ENCODE measurements around the gene UBXN6. TPM values are rescaled to one million over a fixed set of nuclear protein-coding genes. Genes with fewer than 3 reads are reported as not detected.
A peak's percentile ranks its signal among the peaks of the same experiment; 100 is the strongest.

UBXN6 gene
- total RNA-seq, 2 experiments from 2014 or later: 41.0 to 45.8 TPM

Small RNAs within 50 kb of the gene (microRNA-seq; reads per million reads assigned to microRNA genes)
- 18.7 reads per million, percentile 42 among the genes with 10 or more reads in this experiment for gene MIR4746

Other genes starting within 250 kb of the UBXN6 start
- gene EBI3, start 228.3 kb downstream of the UBXN6 start, total RNA-seq: 10 to 100 TPM in 1 of 2 experiments, 1 to 10 TPM in 1; 2.6 to 14.7 TPM
- gene YJU2, start 210.7 kb downstream of the UBXN6 start, total RNA-seq: 10 to 100 TPM; 26.8 to 32.1 TPM
- not detected for gene SHD, start 178.5 kb downstream of the UBXN6 start, total RNA-seq
- 10 to 100 TPM; 29.8 to 40.7 TPM for gene TMIGD2, start 155.4 kb downstream of the UBXN6 start, total RNA-seq
- 10 to 100 TPM; 24.7 to 30.6 TPM for gene FSD1, start 153.2 kb downstream of the UBXN6 start, total RNA-seq
- 1 to 10 TPM; 8.8 to 9.6 TPM for gene STAP2, start 119.0 kb downstream of the UBXN6 start, total RNA-seq
- 10 to 100 TPM; 24.1 to 25.4 TPM for gene MPND, start 114.2 kb downstream of the UBXN6 start, total RNA-seq
- gene SH3GL1, start 57.2 kb downstream of the UBXN6 start, total RNA-seq: 10 to 100 TPM; 43.3 to 57.7 TPM
- gene CHAF1A, start 55.2 kb downstream of the UBXN6 start, total RNA-seq: 100 to 1,000 TPM; 118 to 126 TPM
- 10 to 100 TPM; 57.8 to 60.2 TPM for gene HDGFL2, start 14.5 kb upstream of the UBXN6 start, total RNA-seq
- not detected for gene PLIN4, start 60.7 kb upstream of the UBXN6 start, total RNA-seq
- gene PLIN5, start 77.4 kb upstream of the UBXN6 start, total RNA-seq: not detected
- under 1 TPM; 0.32 to 0.35 TPM for gene LRG1, start 82.2 kb upstream of the UBXN6 start, total RNA-seq
- not detected for gene SEMA6B, start 101.9 kb upstream of the UBXN6 start, total RNA-seq
- gene TNFAIP8L1, start 181.7 kb upstream of the UBXN6 start, total RNA-seq: 10 to 100 TPM; 15.7 to 20.1 TPM
- 10 to 100 TPM; 47.7 to 60.8 TPM for gene MYDGF, start 212.5 kb upstream of the UBXN6 start, total RNA-seq

Data from activated CD8-positive, alpha-beta memory T cell treated with anti-CD3 and anti-CD28 coated beads, Interleukin-2, amount 10 ng/mL, durations not matched to agents 7 days and 5 days (primary cell).